Measurements from ENCODE around the gene ZNF354C. TPM values are rescaled to one million over a fixed set of nuclear protein-coding genes. Genes with fewer than 3 reads are reported as not detected.

The ZNF354C gene
- polyA plus RNA-seq, 5 donors, result 10.1 to 20.9 (median 17.1) TPM

DNA sequence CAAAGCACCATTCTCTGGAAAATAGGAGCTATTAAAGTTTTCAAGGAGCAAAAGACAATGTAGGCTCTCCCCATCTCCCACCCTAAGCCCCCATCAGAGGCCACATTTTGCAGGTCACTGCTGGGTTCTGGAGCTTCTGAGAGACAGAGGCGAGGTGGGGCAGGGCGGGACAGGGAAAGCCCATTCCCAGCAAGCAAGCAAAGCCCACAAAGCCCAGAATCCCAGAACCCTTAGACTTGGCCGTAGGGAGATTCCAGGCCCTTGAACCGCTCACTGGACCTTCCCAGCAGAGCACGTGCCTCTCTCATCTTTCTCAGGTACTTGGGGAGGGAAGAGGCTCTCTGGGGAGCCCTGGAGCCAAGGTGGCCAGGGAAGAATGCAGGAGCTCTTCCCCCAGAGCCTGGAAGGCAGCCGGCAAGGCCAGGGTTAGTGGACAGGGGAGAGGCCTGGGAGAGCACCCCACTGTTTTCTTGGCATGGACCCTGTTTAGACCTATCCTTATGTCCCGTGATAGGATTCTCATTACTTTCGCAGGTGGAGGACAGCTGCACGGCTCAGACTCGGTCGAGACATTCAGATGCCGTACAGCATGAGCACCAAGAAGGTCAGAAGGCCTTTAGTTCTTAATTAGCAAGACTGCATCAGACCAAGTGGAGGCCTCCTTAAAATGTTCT, 52.4 kb downstream of the ZNF354C start:
- no peak for DNase-seq

- DNase-seq, result no peak
Observed at GRCh38 chr5:179113143-179113530, 53.0 kb downstream of the ZNF354C start.

DNA sequence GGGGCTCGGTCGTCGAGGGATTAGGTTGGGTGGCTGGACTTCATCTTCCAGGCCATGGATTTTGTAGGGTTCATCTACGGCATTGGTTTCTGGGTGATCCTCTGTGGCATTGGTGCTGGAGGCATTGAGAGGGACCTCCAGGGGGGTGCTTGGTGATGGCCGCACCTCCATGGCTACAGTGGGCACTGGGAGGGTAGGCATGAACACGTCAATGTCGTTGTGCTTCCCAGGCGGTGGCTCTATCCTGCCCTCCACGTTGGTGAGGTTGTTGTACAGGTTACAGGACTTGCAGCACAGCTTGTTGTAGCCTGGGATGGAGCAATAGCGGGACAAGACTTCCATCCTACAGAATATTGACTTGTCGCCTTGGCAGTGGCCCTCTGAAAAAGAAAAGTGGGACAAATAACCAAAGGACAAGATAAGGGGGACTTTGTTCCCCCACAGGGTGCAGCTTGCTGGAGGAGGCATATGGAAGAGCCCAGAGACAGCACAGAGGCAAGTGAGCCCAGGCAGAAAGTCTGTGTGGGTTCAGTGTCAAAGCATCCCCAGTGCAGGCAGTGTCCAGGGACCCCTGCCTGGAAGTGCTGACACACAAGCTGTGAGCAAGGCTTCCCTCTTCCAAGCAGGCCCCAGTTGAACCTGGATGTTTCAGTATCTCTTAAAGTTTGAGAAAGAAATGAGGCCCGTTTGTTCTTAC, 53.9 kb downstream of the ZNF354C start:
- DNase-seq, result no peak

- DNase-seq, result no peak
Observed at GRCh38 chr5:179114756-179115155, 54.6 kb downstream of the ZNF354C start.

- no peak for DNase-seq
Observed at GRCh38 chr5:179115307-179115706, 55.1 kb downstream of the ZNF354C start.

DNA sequence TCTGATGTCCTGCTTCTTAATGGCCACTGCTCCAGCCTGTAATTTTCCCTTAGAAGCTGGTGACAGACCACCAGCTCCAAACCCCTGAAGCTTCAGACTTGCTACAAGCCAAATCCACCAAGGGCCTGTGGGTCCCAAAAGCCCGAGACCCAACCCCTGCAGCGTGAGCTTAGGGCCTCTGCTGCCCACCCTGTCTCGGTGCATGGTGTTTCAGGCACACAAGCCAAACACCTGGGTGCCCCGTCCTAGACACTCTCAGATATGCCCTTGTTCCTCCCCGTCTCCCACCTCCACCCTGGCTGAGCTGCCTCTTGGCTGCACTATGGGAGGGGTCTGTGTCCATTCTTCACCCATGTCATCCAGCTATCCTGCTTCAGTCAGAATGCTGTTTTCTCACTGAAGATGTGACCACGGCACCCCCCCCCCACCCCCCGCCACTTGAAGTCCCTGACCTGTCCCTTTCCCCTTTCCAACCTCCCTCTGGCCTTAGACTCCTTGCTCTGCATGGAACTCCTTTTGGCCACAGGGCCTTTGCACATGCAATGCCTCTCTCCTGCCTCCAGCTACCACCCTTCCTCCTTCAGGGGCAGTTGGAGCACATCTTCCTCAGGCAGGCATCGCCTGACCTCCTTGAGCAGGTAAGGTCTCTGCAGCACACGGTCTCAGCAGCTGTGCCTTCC, 55.8 kb downstream of the ZNF354C start:
- DNase-seq, result no peak

- DNase-seq, result no peak
Observed at GRCh38 chr5:179118338-179118737, 58.2 kb downstream of the ZNF354C start.

GRCh38 chr5:179118756-179119414, 58.7 kb downstream of the ZNF354C start:
- DNase-seq, result no peak

DNA sequence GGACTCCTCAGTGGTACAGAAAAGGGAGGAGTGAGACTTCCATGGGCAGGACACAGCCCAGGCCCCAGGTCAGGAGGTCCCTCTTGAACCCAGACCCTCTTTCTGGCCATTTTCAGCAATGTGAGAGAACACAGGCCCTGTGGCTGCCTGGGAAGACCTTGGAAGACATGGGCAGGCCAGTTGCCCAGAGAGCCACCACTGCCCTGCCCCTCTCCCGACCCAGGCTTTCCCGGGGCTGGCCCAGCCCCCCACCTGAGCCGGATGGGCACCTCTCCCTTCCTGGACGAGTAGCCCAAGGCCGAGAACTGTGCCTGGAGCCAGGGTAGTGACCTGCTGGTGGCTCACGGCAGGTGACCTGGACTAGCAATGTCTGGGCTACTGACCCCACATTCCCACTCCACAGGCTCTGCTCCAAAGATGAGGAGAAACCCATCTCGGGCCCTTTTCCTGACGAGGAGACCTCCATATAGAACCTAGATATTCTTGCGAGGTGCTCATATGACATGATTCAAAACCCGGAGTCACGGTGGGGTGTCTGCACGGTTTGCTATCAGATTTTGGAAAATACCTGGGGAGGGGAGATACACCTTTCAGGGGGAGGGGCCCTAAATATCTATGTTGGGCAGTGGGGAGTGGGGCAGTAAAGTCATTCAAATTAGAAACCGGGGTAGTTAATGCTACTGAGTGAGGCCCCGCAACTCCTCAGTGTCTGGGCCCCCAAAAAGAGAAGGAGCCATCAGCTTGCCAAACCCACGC, 59.4 kb downstream of the ZNF354C start:
- DNase-seq, result no peak

GRCh38 chr5:179120421-179120861, 60.3 kb downstream of the ZNF354C start:
- DNase-seq, result no peak

DNA sequence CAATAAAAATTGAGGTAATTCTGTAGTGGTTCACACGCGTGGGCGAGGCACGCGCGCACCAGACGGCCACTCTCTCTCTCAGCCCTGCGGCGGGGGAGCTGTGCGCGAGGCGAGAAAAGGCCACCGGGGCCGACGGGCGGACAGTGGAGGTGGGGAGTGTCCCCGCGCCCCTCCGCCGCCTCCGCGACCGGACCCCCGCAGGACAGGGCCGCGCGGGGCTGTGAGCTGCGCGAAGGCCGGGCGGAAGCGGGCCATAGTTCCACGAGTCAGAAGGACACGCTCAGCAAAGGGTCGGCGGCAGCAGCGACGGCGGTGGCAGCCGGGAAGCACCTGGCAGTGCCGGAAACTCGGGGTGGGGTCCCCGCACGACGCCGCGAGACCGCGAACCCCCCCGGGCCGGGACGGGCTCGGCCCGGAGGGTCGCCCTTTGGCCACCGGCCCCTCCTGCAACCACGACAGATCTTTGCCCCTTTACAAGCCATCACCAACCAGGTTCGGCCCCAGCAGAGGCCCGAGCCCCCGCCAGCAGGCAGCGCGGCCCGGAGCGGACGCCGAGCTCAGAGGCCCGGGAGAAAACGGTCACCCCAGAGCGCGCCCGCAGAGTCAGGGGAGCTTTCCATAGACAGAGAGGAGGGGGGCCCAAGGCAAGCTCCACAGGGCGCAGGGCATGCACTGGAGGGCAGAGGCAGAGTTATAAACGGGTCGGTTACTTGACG, 60.9 kb downstream of the ZNF354C start:
- no peak for DNase-seq

GRCh38 chr5:179121667-179122111, 61.5 kb downstream of the ZNF354C start:
- DNase-seq, result no peak

DNA sequence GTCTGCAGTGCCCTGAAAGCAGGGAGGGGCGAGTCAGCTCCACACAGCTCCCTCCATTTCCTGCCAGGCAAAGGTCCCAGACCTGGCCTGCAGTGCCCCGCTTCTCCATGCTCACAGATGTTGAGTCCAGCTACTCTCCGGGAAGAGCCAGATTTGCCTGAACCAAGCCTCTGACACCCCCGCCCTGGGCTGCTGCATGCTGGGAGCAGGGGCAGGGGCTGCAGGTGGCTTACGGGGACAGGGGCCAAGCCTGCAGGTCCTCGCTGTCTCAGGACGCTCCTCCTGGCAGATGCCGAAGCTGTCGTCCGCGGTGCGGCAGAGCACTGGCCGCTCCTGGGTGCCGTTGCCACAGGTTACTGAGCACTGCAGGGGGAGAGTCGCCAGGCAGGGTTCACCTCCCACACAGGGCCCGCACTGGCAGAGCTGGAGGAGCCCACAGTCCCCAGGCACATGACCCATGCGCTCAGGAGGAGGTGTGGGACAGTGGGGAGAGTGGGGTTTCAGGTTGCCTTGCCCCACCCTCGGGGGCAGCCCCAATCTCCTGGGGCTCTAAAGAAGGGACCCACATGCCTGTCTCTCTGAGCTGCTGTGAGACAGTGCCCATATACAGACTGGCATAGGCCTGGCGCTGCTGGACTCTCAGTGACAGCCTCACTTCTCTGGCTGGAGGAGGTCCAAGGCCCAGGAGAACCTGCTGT, 62.4 kb downstream of the ZNF354C start:
- DNase-seq, result no peak

GRCh38 chr5:179123109-179123426, 62.9 kb downstream of the ZNF354C start:
- no peak for DNase-seq

DNA sequence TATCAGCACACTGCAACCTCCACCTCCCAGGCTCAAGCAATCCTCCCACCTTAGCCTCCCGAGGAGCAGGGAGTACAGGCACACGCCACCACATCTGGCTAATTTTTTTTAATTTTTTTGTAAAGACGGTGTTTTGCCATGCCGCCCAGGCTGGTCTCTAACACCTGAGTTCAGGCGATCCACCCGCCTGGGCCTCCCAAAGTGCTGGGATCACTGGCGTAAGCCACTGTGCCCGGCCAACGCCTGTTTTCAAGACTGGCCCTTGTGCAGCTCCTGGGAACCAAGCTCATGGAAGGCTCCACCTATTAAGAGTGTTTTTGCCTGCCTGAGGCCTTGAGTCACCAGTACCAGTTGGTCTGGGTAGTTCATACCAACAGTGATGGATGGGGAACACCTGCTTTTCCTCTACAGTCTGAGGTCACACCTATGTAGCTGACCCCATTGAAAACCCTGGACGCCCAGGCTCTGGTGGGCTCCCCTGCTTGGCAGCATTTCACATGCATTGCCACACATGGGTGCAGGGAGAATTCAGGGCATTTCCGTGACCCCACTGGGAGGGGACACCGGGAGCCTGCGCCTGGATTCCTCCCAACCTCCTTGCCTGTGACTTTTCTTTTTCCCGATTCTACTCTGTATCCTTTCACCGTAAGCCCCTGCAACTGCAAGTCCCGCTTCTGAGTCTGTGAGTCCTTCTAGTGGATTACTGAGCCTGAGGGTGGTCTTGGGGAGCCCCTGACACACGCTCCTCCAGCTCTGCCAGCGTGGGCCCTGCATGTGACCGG, 63.5 kb downstream of the ZNF354C start:
- DNase-seq, result no peak

GRCh38 chr5:179124273-179124852, 64.2 kb downstream of the ZNF354C start:
- no peak for DNase-seq

- no peak for DNase-seq
Observed at GRCh38 chr5:179124853-179125788, 64.9 kb downstream of the ZNF354C start.

All from right lung (tissue), 5 donors.